Dendritic cell treated with granulocyte-macrophage colony-stimulating factor and Interleukin-4, amounts not matched to agents 40 ng/mL and 50 ng/mL, for 4 days (primary cell): ENCODE data around the gene RAB40AL.
A peak's percentile ranks its signal among the peaks of the same experiment; 100 is the strongest.
"Not testable (repeated sequence)": the region's sequence is repeated elsewhere in the genome, so short reads cannot be mapped to it uniquely, and the experiment has no call there.

Source experiments
- H3K27ac Mint-ChIP-seq: one replicate; pipeline ENCODE4 v1.8.0; 2022; ENCODE audit warnings: mild to moderate bottlenecking, mixed read lengths
- H3K27me3 Mint-ChIP-seq: one replicate; pipeline ENCODE4 v1.8.0; 2022; ENCODE audit warnings: mild to moderate bottlenecking, mixed read lengths
- H3K36me3 Mint-ChIP-seq: one replicate; pipeline ENCODE4 v1.8.0; 2022; ENCODE audit warnings: low read depth, mixed read lengths
- H3K4me1 Mint-ChIP-seq: one replicate; pipeline ENCODE4 v1.8.0; 2022; ENCODE audit warnings: low read depth, mixed read lengths
- H3K4me3 Mint-ChIP-seq: one replicate; pipeline ENCODE4 v1.8.0; 2022; ENCODE audit warnings: mild to moderate bottlenecking, moderate library complexity, mixed read lengths
- H3K9me3 Mint-ChIP-seq: one replicate; pipeline ENCODE4 v1.8.0; 2022; ENCODE audit warnings: mixed read lengths
- intact Hi-C: fragments of 100-400 bp; cut with micrococcal nuclease; formaldehyde crosslinking; loops from one replicate; pipeline ENCODE4 v1.15.0; 2022

Gene RAB40AL, protein sequence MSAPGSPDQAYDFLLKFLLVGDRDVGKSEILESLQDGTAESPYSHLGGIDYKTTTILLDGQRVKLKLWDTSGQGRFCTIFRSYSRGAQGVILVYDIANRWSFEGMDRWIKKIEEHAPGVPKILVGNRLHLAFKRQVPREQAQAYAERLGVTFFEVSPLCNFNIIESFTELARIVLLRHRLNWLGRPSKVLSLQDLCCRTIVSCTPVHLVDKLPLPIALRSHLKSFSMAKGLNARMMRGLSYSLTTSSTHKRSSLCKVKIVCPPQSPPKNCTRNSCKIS

DNA sequence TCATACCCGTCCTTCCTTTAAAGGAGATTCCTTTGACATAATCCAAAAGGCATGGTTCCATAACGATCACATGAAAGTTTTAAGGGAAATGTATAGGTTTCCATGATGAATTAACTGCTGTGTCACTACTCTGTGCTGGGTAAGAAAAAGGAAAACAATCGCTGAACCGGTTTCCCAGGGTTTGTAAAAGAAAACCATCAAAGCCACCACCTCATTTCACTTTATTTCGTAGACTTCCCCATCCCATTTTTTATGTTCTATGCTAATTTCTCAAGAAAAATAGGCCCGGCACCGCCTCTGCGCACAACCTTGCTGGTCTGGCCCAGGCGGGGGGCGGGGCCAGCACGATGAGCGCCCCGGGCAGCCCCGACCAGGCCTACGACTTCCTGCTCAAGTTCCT is at the start of gene RAB40AL:
RAB40AL (plus strand) TSS at position 301 of the 400 bp plus-strand sequence; CDS start at position 348, 47 bp downstream.
- H3K4me3 Mint-ChIP-seq, intact Hi-C loops, H3K9me3 Mint-ChIP-seq, H3K36me3 Mint-ChIP-seq, H3K27me3 Mint-ChIP-seq, H3K27ac Mint-ChIP-seq: not testable (repeated sequence)
- H3K4me1 Mint-ChIP-seq, result peaks cover 13% of the 10 kb centered on the region

DNA sequence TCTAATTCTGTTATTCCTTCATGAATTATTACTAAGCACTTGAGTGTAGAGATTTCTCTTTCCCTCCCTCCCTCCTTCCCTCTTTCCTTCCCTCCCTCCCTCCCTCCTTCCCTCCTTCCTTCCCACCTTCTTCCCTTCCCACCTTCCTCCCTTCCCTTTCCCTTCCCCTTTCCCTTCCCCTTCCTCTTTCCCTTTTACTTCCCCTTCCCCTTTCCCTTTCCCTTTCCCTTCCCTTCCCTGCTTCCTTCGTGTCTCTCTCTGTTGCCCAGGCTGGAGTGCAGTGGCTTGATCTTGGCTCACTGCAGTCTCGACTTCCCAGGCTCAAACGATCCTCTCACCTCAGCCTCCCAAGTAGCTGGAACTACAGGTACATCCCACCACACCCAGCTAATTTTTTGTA is 49.4 kb upstream of the RAB40AL start:
- Mint-ChIP-seq H3K9me3 (no peaks in the 10 kb centered on the region), H3K4me3 (no peak overlapping the region), H3K27ac (no peak overlapping the region), H3K36me3 (no peaks in the 10 kb centered on the region), H3K27me3 (no peaks in the 10 kb centered on the region), H3K4me1 (no peaks in the 10 kb centered on the region)
- intact Hi-C loops, result no loop called here

DNA sequence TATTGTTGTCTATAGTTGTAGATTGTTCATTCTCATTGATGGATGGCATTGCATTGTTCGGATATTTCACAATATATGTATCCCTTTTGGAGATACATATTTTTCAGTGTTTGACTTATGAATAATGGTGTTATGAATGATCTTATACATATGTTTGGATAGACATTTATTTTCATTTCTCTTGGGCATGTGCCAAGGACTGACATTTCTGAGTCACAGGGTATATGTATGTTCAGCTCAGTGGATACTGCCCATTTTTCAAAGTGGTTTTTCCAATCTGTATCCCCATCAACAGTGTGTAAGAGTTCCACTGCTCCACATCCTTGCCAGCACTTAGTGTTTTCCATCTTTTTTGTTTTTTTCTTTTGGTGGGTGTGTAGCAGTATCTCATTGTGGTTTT is 45.0 kb upstream of the RAB40AL start:
- intact Hi-C loops, result no loop called here
- Mint-ChIP-seq H3K4me1 (no peaks in the 10 kb centered on the region), H3K36me3 (no peaks in the 10 kb centered on the region), H3K4me3 (no peak overlapping the region), H3K27me3 (no peaks in the 10 kb centered on the region), H3K27ac (no peak overlapping the region), H3K9me3 (no peaks in the 10 kb centered on the region)

DNA sequence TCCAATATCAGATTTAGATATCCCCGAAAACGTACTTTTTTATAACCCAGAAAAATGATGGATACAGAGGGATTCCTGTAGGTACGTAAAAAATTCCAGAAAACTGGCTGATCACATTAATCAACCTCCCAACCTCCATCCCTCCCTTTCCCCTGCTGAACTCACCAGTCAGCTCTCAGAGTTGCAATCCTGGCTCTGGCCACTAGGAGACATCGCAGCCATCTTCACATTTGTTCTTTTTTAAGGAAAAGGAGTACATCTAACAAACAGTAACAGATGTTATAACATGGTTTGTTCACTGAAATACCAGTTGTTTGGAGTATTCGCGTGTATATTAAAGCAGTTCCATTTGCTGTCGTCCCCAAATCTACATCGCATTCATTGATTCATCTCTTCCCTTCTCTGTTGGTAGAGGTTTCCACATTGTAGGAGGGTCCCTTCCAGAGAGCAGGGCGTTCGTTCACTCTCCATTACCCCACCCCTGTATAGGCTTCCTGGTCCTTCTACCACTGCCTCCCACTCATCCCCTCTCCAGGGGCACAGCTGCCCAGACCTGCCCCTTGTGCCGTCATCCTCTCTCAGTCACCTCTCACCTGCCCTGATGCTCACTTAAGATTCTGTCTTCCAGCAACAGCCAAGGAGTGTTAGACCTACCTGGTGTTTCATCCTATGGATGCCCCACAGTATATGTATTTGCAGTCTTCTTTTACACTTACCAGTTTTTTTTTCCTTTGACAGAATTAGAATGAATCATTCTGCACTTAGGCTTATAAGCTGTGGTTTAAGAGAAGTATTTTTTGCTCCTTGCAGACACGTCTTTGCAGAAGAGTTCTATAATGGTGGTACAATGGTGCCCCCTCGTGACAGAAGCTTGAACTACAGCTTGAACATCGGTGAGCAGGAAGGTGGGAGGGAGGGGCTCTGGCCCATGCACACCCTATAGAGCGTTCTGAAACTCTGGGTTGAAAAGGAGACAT is 36.8 kb upstream of the RAB40AL start:
- no peak overlapping the region for H3K27ac Mint-ChIP-seq
- intact Hi-C loops, result loop anchor here (5.0 kb wide), 1 partner anchor 833 kb away; no protein-coding TSS in a partner anchor
- H3K4me1 Mint-ChIP-seq, result peaks cover 7% of the 10 kb centered on the region
- no peaks in the 10 kb centered on the region for H3K36me3 Mint-ChIP-seq
- H3K9me3 Mint-ChIP-seq, result no peaks in the 10 kb centered on the region
- H3K27me3 Mint-ChIP-seq, result no peaks in the 10 kb centered on the region
- H3K4me3 Mint-ChIP-seq, result no peak overlapping the region

DNA sequence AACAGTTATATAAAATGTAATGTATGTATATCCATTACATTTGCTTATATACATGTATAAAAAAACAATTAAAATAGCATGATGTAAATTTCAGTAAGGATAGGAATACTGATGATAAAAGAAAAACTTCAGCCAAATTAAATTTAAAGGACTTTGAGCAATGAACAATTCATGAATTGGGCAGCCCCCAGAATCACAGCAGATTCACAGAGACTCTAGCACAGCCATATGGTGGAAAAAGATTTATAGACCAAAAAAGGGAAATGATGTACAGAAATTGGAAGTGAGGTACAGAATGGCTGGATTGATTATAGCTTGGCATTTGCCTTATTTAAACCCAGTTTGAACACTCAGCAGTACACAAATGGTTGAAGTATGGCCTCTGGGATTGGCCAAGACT is 34.7 kb upstream of the RAB40AL start:
- Mint-ChIP-seq H3K27me3 (no peaks in the 10 kb centered on the region), H3K9me3 (no peaks in the 10 kb centered on the region), H3K36me3 (no peaks in the 10 kb centered on the region), H3K27ac (no peak overlapping the region), H3K4me1 (peaks cover 7% of the 10 kb centered on the region), H3K4me3 (no peak overlapping the region)
- intact Hi-C loops, result loop anchor here (5.0 kb wide), 1 partner anchor 835 kb away; no protein-coding TSS in a partner anchor

DNA sequence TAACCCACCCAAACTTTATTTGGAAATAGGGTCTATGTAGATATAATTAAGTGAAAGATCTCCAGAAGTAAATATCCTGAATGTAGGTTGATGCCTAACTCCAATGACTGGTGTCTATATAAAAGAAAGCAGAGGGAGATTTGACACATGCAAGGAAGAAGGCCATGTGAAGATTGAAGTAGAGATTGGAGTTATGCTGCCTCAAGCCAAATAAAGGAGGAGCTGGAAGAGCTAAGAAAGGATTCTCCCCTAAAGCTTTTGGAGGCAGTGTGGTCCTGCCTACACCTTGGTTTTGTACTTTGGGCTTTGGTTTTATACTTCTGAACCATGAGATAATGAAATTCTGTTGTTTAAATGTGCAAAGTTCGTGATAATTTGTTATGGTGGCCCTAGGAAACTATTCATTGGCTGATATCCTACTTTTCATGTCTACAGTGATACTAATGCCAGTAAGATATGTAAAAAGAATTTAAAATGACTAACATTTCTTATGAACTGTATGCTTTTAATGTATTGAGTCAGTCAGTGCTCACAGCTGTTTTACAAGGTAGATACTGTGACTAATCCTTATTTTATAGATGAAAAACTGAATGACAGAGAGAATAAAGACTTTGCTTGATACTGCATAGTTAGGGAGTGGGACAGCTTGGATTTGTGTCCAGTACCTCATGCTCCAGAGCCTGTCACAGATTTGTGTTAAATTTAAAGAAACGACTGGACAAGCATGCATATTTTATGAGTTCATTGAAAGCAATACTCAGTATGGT is 5.9 kb upstream of the RAB40AL start:
- intact Hi-C loops, result no loop called here
- Mint-ChIP-seq H3K4me3 (no peak overlapping the region), H3K27ac (no peak overlapping the region), H3K27me3 (no peaks in the 10 kb centered on the region), H3K9me3 (no peaks in the 10 kb centered on the region), H3K36me3 (no peaks in the 10 kb centered on the region), H3K4me1 (peaks cover 4% of the 10 kb centered on the region)

DNA sequence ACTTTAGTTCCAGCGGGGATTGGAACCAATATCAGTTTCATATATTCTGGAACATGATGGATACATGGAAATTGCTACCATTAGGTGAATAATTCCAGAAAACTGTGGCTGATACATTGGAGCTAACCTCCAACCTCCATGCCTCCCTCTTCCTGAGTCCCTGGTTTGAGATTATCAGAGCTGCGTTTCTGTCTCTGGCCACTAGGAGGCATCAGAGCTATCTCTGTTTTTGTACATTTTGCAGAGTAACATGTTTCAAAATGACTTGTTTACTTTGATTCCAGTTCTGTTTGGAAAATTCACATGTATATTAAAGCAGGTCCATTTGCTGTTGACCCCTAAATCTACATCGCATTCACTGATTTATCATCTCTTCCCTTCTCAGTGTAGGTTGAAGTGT is 2.4 kb upstream of the RAB40AL start:
- Mint-ChIP-seq H3K36me3 (no peaks in the 10 kb centered on the region), H3K4me3 (no peak overlapping the region), H3K27me3 (no peaks in the 10 kb centered on the region), H3K27ac (no peak overlapping the region), H3K9me3 (no peaks in the 10 kb centered on the region), H3K4me1 (peaks cover 4% of the 10 kb centered on the region)
- intact Hi-C loops, result no loop called here

DNA sequence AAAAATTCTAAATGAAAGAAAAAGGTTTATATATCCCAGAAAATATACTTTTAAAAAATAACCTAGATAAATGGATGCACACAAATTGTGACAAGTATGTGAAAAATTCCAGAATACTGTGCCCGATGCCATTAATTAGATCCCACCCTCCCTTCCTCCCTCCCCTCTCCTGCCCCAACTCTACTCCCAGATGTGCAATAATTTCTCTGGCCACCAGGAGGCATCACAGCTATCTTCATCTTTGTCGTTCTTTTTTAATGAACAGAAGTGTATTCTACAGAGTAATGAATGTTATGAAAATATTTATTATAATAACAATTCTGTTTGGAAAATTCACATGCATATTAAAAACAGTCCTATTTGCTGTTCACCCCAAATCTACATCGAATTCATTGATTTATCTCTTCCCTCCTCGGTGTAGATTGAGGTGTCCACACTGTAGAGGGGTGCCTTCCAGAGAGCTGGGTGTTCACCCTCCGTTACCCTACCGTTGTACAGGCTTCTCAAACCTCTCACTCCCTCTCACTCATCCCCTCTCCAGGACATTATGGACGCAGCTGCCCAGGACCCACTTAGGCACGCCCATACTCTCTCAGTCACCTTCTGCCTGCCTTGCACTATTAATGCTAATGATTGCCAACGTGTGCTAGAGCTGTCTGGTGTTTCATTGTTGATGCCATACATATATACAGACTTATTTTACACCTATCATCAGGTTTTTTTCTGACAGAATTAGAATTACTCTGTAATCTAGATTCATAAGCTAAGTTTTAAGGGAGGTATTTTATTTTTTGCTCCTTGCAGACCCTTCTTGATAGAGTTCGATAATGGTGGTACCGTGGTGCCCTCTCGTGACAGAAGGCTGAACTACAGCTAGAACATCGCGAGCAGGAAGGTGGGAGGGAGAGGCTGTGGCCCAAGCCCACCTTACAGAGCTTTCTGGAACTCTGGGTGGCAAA is 14.1 kb downstream of the RAB40AL start:
- intact Hi-C loops, result loop anchor here (1.0 to 10.0 kb wide), 3 partner anchors 207 to 304 kb away; partner anchors contain the start of gene TCEAL8
- Mint-ChIP-seq H3K4me1 (peaks cover 8% of the 10 kb centered on the region), H3K9me3 (no peaks in the 10 kb centered on the region), H3K27me3 (no peaks in the 10 kb centered on the region), H3K4me3 (peak overlapping the region; percentile 72), H3K27ac (no peak overlapping the region), H3K36me3 (no peaks in the 10 kb centered on the region)

DNA sequence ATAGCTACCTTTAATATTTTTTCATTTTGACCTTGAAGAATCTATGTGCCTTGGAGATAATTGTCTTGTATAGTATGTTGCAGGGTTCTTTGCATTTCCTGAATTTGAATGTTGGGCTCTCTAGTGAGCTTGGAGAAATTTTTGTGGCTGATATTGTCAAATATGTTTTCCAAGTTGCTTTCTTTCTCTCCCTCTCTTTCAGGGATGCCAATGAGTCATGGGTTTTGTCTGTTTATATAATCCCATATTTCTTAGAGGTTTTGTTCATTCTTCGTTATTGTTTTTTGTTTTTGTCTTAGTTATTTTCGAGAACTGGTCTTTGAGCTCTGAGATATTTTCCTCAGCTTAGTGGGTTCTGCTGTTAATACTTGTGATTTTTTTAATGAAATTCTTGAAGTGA is 20.7 kb downstream of the RAB40AL start:
- no peak overlapping the region for H3K27ac Mint-ChIP-seq
- no peak overlapping the region for H3K4me3 Mint-ChIP-seq
- no peaks in the 10 kb centered on the region for H3K9me3 Mint-ChIP-seq
- intact Hi-C loops, result loop anchor here (10.0 kb wide), 1 partner anchor 297 kb away; the partner anchor contains the start of gene TCEAL8
- no peaks in the 10 kb centered on the region for H3K27me3 Mint-ChIP-seq
- no peaks in the 10 kb centered on the region for H3K36me3 Mint-ChIP-seq
- H3K4me1 Mint-ChIP-seq, result no peaks in the 10 kb centered on the region

DNA sequence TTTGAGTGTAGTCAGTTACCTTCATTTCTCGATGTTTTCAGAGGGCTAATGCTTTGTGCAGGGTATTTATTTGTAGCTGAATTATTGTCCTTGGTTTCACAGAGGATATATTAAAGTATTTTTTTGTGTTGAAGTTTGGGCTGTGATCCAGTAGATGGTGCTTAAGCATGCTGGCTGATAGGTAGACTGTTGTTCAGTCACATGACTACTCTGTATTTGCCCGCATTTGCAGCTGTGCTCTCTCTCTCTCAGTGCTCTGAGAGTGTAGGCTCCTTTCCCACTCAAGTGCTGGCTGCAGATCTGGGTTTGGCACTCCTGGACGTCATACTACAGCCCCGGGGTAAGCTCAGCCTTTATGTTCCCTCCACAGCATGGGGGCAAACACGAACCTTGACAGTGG is 21.7 kb downstream of the RAB40AL start:
- H3K36me3 Mint-ChIP-seq, result no peaks in the 10 kb centered on the region
- no peaks in the 10 kb centered on the region for H3K9me3 Mint-ChIP-seq
- no peak overlapping the region for H3K27ac Mint-ChIP-seq
- H3K4me1 Mint-ChIP-seq, result no peaks in the 10 kb centered on the region
- no peaks in the 10 kb centered on the region for H3K27me3 Mint-ChIP-seq
- no peak overlapping the region for H3K4me3 Mint-ChIP-seq
- intact Hi-C loops, result loop anchor here (10.0 kb wide), 1 partner anchor 296 kb away; the partner anchor contains the start of gene TCEAL8

DNA sequence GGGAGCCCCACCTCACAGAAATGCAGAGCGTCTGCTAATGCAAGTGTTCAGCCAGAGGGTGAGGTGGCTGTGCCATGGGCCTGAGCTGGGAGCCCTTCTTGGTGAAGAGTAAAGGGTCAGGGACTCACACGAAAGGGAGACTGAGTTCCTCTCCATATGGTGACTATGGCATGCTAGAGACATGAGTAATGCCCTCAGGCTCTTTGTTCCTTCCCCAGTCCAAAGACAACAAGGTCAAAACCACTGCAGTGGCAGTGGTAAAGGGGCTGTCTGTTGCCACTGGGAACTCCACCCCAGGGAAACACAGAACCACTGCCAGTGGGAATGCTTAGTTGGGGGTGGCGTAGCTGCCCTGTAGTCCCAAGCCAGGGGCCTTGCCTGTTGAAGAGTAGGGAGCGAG is 22.4 kb downstream of the RAB40AL start:
- H3K36me3 Mint-ChIP-seq, result no peaks in the 10 kb centered on the region
- no peaks in the 10 kb centered on the region for H3K9me3 Mint-ChIP-seq
- no peaks in the 10 kb centered on the region for H3K4me1 Mint-ChIP-seq
- H3K27ac Mint-ChIP-seq, result no peak overlapping the region
- intact Hi-C loops, result loop anchor here (10.0 kb wide), 1 partner anchor 295 kb away; the partner anchor contains the start of gene TCEAL8
- H3K27me3 Mint-ChIP-seq, result no peaks in the 10 kb centered on the region
- no peak overlapping the region for H3K4me3 Mint-ChIP-seq

DNA sequence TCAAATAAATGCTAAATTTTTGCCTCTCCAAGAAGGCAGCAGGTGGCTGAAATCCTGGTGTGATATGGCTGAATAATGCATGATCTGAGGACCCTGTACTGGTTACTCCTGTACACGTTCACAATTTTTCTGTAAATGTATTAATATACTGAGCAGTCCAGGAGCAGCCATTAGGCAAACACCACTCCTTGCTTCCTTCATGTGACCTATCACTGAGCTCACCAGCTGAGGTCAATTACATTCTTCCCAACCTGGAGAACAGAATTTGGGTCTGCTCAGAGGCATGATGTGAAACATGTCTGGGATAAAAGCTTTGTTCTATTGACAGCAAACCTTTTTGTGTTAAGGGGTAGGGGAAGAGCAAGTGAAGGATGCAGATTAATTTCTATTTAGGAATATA is 26.9 kb downstream of the RAB40AL start:
- Mint-ChIP-seq H3K4me3 (no peak overlapping the region), H3K27ac (no peak overlapping the region), H3K36me3 (no peaks in the 10 kb centered on the region), H3K9me3 (peaks cover 9% of the 10 kb centered on the region), H3K27me3 (no peaks in the 10 kb centered on the region), H3K4me1 (no peaks in the 10 kb centered on the region)
- intact Hi-C loops, result no loop called here

DNA sequence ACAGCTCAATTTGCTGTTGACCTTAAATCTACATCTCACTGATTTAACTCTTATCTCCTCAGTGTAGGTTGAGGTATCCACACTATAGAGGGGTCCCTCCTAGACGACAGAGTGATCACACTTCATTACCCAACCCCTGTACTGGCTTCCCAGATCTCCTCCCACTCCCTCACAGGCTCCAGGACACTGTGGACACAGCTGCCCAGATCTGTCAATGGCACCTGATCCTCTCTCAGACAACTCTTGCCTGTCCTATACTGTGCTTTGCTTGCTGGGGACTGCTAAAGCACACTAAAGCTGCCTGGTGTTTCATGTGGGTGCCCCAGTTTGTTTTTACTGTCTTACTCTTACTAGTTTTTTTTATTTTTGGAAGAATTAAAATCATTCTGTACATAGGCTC is 27.9 kb downstream of the RAB40AL start:
- H3K27ac Mint-ChIP-seq, result no peak overlapping the region
- H3K4me3 Mint-ChIP-seq, result no peak overlapping the region
- intact Hi-C loops, result no loop called here
- H3K27me3 Mint-ChIP-seq, result no peaks in the 10 kb centered on the region
- peaks cover 11% of the 10 kb centered on the region for H3K9me3 Mint-ChIP-seq
- H3K4me1 Mint-ChIP-seq, result no peaks in the 10 kb centered on the region
- H3K36me3 Mint-ChIP-seq, result no peaks in the 10 kb centered on the region
